Measurements from ENCODE around the gene LATS2.

Gene LATS2

DNA sequence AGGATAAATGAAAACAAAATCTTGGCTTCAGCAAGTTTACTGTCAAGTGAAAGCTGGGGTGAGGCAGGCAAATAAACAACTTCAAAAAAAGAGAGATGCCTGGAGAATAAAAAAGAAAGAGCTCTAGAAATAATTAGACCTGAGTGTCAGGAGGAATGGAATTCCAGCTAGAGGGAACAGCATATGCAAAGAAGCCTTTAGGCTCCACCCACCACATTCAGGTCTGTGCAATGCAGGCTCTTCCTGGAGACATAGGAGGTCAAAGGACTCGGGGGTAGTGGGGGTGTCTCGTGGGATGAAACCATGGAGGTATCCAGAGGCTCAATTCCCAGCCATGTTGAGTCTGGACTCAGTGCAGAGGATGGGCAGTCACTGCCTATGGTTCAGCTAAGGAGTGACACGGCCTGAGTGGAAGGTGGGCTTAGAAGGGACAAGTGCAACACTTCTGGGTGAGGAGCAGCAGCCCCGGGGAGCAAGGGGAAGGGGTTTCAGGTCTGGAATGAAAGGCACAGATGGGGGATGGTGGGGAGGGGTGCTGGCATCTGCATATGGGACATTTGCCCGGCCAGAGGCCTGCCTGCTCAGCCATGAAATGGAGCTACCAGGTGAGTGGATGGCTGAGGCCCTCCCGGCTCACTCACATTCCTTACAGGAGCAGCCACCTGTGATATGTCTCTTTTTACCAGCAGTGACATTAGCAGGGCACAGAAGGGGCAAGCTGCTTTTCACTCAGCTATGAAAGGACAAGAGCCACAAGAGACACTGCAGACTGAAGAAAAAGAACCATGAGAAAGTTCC, 12.3 kb downstream of the LATS2 start:
- FAIRE-seq: no peak

DNA sequence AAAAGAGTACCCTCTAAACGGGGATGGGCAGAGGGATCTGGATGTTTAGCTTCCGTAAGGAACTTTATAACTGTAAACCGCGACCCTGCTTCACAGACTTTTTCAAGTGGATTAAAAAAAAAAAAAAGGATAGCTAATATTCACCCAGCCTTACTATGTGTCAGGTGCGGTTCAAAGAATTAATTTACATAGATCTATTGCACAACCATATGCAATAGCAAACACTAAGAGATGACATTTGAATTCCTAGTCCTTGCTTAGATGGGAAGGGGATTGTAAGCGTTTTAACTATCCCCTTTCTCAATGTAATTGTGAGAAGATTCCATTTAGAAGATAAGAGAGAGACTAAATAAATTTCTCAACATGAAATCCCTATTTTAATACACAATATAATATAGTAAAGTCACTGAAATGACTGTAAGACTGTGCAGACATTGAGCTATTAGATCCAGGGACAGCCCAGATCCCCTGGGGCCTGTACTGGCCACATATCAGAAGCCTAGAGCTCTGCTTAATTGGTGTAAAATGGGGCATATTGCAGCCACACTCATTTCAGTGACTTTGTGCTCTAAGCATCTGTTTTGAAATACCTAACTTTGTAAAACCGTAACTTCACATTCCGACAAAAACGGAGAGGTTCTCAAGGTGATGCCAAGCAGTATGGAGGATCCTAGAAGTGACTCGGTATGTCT, 13.6 kb downstream of the LATS2 start:
- FAIRE-seq (no peak), DNase-seq (ENCODE audit: insufficient read length, low spot score) (no peak)

More for the DNA sequence above, 12.3 kb downstream of the LATS2 start:
- DNase-seq (ENCODE audit: insufficient read length, low spot score): no peak

DNA sequence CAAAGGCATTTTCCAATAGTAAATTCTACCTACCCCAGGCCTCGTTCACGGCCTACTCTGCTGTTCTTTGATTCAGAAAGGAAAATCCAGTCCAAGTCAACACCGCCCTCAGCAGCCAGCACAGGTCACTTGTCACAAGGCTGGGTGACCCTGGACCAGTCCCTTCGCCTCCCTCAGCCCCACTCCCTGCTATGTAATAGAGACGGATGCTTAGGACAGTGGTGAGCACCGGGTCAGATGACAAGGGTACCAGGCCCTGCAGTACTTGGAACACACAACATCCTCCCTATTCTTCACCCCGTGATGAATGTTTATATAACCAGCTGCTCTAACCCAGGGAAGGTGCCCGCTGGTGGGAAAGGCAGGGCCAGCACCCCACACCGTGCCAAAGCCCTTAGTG, 14.3 kb downstream of the LATS2 start:
- no peak for FAIRE-seq

DNA sequence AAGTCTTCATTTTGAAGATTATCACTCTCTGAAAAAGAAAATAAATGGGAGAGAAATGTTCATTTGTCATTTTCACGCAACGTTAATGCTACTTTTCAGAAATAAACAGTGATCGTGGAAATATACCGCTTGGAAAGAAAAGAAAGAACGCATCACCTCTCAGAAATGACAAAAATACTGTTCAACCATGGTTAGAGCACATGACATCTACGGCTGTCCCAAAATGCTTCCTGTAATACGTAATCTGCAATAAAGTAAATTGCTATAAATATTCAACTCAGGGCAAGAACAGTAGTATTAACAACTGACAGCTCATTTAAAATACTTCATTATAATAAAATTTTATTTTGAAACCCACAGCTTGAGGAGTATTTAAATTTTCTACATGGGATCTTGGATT, 15.2 kb downstream of the LATS2 start:
- no peak for FAIRE-seq

More for the DNA sequence above, 14.3 kb downstream of the LATS2 start:
- DNase-seq (ENCODE audit: insufficient read length, low spot score): no peak

DNA sequence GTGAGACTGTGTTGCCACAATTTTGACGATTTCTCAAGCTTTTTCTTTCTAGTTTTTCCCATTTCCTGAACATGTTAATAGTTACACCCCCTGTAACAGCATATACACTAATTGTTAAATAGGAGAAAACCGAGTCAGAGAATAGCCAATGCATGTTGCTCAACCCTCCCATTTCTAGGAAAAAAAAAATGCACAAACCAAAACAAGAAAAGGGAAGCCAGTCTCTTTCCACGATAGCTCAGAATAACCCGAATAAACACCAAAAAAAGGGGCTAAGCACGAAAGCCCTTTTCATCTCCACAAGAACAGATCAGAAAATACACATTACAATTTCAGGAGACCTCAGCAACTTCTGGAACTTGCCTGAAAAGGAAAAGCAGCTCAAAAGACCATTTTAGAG, 16.3 kb downstream of the LATS2 start:
- DNase-seq (ENCODE audit: insufficient read length, low spot score): no peak

More for the DNA sequence above, 15.2 kb downstream of the LATS2 start:
- DNase-seq (ENCODE audit: insufficient read length, low spot score): no peak

DNA sequence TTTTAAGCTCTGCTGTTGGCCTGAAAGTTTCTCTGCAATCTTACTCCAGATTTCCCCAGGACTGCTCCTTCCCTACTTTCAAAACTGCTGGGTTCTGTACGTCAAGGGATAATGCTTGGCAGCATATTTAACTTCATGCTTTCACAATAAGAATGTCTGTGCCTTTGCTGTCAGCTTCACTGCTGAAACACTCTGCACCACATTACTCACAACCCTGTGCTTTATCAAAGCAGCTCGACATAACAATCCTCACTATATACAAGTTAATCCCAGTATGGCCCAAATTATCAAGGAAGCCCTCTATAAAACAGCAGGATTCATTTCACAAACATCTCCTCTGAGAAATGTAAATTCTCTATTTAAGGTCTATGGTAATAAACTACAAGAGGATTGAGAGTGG, 17.5 kb downstream of the LATS2 start:
- FAIRE-seq: peak; percentile 51
- DNase-seq (ENCODE audit: insufficient read length, low spot score): no peak

More for the DNA sequence above, 16.3 kb downstream of the LATS2 start:
- no peak for FAIRE-seq

DNA sequence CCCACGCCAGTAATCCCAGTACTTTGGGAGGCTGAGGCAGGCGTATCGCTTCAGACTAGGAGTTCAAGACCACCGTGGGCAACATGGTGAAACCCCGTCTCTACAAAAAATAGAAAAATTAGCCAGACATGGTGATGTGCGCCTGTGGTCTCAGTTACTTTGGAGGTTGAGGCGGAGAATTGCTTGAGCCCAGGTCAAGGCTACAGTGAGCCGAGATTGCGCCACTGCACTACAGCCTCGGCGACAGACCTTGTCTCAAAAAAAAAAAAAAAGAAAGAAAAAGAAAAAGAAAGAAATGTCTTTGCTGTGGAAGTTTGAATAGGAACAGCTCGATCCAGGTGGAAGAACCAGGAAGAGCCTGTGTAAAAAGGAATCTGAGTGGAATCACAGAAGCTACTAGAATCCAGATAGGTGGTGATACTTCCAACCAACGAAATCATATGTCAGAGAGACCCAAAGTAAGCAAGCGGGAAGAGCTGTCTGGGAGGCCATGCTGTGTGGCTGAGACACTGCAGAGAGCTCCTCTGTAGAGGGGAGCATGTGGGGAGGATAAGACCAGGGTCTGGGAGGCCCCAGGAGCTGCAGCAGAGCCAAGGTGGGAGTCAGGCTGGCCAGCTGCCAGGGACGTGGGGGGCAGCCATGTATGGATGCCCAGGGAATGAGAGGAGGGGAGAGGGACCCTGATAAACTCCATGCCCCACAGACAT, 21.1 kb downstream of the LATS2 start:
- FAIRE-seq: no peak
- no peak for DNase-seq (ENCODE audit: insufficient read length, low spot score)

DNA sequence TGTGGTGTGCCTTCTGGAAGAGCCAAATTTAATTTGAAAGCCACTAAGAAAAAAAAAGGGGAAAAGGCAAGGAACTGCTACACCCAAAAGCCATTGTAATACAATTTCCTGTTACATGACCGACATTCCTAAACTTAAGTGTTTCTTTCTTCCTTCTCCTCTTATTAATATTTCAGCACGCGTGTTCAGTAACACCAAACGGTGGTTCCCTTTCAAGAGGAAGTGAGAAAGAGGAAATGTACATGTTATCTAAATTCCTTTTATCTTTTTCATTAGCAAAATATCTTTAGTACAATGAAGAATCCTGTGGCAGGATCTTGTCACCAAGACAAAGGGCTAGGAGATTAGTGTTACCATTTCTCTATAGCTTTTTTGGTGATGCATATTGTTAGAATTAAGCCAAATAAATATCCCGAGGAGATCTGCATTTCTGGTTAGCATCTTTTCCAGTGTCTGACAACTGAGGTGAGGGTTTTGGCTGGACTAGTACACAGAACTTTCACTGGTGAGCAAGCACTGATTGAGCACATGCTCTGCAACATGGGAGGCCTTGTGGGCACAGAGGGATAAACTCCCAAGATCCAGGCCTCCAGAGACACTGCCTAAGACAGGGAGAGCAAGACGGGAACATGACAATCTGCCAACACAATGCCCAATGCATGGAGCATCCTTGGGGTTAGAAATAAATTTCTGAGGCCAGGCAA, 22.1 kb downstream of the LATS2 start:
- no peak for FAIRE-seq
- no peak for DNase-seq (ENCODE audit: insufficient read length, low spot score)

DNA sequence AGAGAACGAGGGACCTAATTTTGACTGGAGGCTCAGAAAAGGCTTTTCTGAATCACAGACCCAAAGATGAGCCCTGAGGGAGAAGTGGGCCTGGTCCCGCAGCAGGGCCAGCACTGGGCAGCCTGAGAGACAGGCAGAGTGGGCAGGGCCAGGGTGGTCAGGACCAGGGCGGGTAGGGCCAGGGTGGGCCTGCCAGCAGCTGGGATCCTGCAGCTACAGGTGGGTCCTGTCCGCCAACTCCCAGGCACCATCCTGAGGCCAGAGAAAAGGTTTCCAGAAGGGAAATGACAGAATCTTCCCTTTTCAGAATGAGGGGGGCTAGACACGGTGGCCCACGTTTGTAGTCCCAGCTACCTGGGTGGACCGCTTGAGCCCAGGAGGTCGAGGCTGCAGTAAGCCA, 23.7 kb downstream of the LATS2 start:
- no peak for FAIRE-seq
- no peak for DNase-seq (ENCODE audit: insufficient read length, low spot score)

DNA sequence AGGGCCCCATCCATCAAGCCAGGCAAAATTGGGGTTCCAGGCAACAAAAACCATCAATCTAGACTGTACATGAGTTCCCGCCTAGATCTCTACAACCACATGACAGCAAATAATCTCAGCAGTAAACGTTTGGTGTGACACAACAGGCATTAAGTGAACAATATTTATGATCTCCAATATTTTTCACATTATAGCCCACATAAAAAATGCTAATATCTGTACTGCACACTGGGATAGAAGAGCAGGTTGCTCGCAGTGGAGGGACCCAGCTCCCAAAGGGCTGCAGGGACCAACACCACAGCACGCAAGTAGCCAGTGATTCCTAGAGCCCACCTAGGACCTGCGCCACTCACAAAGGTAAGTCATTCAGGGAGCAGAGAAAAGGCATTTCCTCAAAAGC, 25.9 kb downstream of the LATS2 start:
- DNase-seq (ENCODE audit: insufficient read length, low spot score) (no peak), FAIRE-seq (no peak)

DNA sequence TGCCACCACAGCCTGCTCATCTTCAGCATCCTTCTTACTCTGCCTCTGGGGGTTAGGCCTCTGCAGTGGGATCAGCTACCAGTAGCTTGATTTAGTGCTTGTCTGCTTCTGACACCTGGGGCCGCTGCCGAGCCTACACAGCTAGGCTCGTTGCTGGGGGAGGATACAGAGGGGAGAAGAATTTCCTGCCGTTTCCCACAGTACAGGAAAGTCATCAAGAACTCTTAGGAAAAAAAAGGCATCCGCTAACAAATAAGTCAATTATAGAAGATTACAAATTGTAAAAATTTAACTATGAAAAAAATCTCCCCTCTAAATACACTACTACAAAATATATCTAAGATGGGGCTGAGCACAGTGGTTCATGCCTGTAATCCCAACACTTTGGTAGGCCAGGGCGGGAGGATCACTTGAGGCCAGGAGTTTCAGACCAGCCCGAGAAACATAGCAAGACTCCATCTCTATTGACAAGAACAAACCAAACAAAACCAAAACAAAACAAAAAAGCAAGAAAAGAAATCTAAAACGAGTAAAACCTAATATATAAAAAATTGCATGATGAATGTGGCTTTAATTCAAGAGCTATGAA, 26.7 kb downstream of the LATS2 start:
- FAIRE-seq: no peak
- no peak for DNase-seq (ENCODE audit: insufficient read length, low spot score)

DNA sequence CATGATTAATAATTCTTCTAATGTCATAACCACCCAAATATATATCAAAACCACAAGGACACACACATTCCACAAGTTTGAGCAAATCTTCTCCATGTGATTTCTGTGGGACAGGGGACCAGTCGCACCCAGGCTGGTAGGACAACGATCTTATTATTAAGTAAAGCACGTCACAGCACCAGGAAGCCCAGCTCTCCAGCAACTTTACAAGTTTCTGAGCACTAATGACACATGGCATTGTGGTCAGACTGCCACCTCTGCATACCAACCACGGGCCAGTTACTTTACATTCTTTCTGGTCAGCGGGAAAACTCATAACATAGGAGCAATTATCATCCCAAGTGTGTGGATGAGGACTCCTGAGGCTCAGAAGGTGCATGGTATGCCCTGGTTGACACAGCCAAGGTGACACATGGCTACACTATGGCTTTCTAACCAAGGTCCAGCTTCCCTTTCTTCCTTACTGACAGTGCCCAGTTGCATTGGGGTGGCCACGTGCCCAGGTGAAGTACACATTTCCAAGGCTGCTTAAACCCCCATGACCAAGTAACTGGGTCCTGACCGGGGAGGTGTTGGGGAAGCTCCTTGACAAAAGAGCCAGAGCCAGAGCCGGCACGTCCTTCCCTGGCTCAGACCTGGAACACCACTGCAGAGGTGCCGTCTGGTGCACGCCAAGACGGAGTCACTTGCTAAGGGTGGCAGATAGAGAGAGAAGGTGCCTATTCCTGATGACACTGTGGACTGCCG, 27.4 kb downstream of the LATS2 start:
- no peak for FAIRE-seq
- DNase-seq (ENCODE audit: insufficient read length, low spot score): no peak

DNA sequence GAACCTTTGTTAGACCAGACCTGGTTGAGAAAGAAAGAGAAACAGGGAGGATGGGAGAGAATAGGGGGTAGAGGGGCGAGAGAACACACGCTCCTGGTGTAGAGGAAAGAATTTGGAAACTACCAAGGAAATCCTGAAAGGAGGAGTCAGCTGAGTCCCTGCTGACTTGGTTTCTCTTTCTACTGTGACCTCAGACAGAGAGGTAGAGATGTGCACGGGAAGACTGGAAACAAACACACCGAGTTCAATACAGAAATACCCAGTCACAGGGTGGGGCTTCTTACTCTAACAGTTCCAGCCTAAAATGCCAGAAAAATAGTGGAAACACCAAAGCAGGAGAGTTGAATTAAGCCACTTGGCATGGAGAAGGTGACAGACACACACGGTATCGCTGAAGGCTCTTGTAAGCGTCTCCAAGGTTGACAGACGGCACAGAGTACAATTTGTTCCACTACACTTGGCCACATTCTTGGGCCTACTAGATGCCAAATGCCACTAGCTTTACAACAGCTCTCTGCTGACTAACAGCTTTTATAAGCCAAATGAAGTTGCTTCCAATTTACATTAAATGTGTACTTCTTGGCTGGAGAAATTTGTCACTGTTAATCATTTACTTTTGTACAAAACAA, 28.1 kb downstream of the LATS2 start:
- FAIRE-seq (no peak), DNase-seq (ENCODE audit: insufficient read length, low spot score) (no peak)

DNA sequence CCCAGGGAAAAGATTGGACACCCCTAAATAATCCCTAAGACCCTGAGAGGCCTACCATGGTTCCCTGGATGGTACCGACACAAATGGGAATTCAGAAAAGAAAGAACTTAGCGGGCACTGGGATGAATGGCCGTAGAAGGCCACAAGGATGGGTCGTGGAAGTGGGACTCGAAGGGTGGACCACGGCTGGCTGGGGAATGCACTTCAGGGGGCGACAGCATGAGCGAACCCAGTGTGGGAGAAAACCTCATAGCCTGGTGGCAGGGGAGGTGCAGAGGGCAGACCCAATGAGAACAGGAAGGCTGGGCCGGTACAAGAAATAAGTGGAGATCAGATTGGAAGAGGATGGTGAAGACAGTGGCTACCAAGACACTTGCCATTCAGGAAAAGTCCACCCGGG, 28.7 kb downstream of the LATS2 start:
- FAIRE-seq: no peak
- DNase-seq (ENCODE audit: insufficient read length, low spot score): no peak

DNA sequence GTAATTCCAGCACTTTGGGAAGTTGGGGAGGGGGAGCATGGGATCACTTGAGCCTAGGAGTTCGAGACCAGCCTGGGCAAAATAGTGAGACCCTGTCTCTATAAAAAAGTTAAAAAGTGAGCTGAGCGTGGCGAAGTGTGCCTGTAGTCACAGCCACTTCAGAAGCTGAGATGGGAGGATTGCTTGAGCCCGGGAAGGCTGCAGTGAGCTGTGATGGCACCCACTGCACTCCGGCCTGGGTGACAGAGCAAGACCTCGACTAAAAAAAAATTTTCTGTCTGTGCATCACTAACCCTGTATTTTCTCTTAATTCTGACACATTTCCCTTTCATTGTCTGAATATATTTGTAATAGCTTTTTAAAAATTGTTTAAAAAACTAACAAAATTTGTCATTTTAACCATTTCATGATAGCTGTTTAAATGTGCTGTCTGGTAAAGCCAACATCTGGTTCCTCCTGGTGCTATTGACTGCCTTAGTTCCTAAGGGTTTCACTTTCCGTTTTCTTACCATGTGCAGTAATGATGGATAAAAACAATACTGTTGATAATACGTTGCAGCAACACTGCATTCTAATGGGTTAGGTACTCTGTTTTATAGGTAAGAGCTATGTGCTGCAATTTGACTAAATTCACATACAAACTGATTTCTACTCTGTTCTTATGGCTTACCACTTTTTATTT, 29.7 kb downstream of the LATS2 start:
- FAIRE-seq (no peak), DNase-seq (ENCODE audit: insufficient read length, low spot score) (no peak)

DNA sequence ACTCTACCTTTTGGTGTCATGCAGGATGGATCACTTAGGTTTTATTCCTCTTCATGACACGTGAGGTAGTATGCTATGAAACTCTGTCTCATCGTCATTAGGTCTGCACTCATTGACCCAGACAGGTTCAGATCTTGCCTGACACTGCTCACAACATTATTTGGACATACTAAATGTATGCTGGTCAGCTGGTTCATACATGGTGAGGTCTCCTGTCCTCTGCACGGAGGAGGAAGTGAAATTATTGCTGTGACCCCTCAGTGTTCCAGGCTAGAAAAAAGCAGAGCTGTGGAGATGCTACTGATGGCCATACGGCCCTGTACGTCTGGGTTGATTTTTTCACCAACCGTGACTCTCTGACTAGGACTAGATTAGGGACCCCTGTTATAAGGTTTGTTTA, 35.8 kb downstream of the LATS2 start:
- FAIRE-seq: no peak
- DNase-seq (ENCODE audit: insufficient read length, low spot score): no peak

DNA sequence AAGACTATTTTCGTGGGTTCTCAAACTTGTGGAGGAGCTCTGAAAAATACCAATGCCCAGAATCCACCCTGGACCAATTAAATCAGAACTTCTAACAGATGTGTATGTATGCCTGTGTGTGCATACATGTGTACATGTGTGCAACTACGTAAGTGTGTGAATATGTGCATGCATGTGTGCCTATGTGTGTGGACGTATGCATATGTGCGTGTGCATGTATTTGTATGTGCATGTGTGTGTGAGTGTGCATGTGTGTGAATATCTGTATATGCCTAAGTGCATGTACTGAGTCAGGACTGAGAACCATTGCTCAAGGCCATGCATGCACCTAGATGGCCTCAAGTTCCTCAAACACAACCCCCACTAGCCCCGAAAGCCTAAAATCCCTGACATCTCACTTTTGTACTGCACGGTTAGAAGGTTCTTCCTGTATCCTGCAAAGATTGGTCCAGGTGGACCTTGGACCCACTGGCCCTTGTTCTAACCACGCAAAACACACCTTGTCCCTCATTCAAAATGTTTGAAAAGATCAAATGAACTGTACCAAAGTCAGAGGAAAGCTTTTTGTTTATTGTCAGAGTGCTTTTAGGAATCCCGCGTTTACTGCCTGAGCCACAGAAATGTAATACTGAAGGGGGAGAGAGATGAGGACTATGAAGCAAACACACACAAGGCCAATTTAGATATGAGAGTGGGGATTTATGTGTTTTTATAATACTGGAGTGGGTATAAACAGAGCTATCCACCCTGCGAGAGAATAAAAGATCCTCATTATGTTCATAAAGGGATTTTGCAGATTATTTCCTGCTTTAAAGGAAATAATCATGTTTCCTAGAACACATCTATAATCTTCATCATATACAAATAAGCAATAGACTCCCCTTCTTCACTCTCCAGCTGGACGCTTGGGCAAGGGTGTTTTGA, 39.1 kb downstream of the LATS2 start:
- DNase-seq (ENCODE audit: insufficient read length, low spot score) (no peak), FAIRE-seq (no peak)

DNA sequence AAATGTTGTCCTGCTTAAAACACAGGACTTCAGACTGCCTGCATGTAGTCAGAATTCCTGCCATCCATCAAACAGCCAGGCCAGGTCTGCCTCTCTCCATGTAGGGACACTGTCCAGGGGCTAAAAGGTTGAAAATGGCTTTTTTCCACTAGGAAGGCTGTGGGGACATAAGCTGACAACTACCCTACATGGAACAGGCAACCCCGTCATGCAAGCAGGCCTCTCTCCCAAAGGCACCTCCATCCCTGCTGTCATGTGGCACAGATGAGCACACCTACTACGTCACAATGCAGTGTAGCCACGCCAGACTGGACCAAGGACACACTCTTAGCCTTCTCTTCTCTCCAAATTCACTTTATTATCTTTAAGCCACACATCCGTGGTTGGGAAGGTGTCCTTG, 40.8 kb downstream of the LATS2 start:
- FAIRE-seq: no peak
- no peak for DNase-seq (ENCODE audit: insufficient read length, low spot score)

All from GM19239 (cell line).